ENCODE data around the gene LRRFIP1. TPM values are rescaled to one million over a fixed set of nuclear protein-coding genes. Genes with fewer than 3 reads are reported as not detected.
A peak's percentile ranks its signal among the peaks of the same experiment; 100 is the strongest.

Gene LRRFIP1
- total RNA-seq = 133 TPM

GRCh38 chr2:237627441-237628246 lies at the start of gene LRRFIP1:
Gene LRRFIP1, plus strand, starts transcription at chr2:237627587. Its CDS starts 58 bp downstream, at chr2:237627645.
- Histone ChIP-seq H3K4me3 (peak within 1 kb of the TSS; percentile 89 to 97), H3K27me3 (no peaks in the 10 kb centered on the region), H3K4me1 (peaks cover 22 to 52% of the 10 kb centered on the region in 2 donors), H3K9me3 (no peaks in the 10 kb centered on the region), H3K36me3 (no peaks in the 10 kb centered on the region), H3K27ac (peak within 1 kb of the TSS; percentile 94 to 99)
- intact Hi-C loops (cut with DNase I) = loop anchor here (1.0 kb wide), 1 partner anchor 27 kb away; no protein-coding TSS in a partner anchor
- peak in 1 of 3 experiments; percentile 20 for TF ChIP-seq CTCF (IDR thresholded peaks at IDR 0.05)
- peak in 1 of 2 donors; percentile 77 for DNase-seq (ENCODE audit: low spot score in 2 of 2)

- intact Hi-C loops (cut with DNase I) = no loop called here
Measured at GRCh38 chr2:237577956-237578870, 49.2 kb upstream of the LRRFIP1 start.

GRCh38 chr2:237581326-237581725 lies 46.1 kb upstream of the LRRFIP1 start:
- Histone ChIP-seq H3K27me3 (no peaks in the 10 kb centered on the region), H3K4me1 (peaks cover 6 to 10% of the 10 kb centered on the region in 2 donors), H3K9me3 (no peaks in the 10 kb centered on the region), H3K4me3 (peak overlapping the region in 1 of 2 donors; percentile 56), H3K36me3 (no peaks in the 10 kb centered on the region), H3K27ac (peak overlapping the region; percentile 82 to 87)
- intact Hi-C loops (cut with DNase I) = loop anchor here (1.0 kb wide), 1 partner anchor 163 kb away; no protein-coding TSS in a partner anchor
- TF ChIP-seq CTCF (IDR thresholded peaks at IDR 0.05) = no peak
- DNase-seq (ENCODE audit: low spot score in 2 of 2) = no peak

More at GRCh38 chr2:237577956-237578870, 49.2 kb upstream of the LRRFIP1 start:
- TF ChIP-seq CTCF (IDR thresholded peaks at IDR 0.05) = no peak
- Histone ChIP-seq H3K27ac (no peak overlapping the region), H3K9me3 (no peaks in the 10 kb centered on the region), H3K4me3 (no peak overlapping the region), H3K4me1 (peaks cover 6 to 13% of the 10 kb centered on the region in 2 donors), H3K27me3 (no peaks in the 10 kb centered on the region), H3K36me3 (no peaks in the 10 kb centered on the region)
- no peak for DNase-seq (ENCODE audit: low spot score in 2 of 2)

- DNase-seq (ENCODE audit: low spot score in 2 of 2) = peak in 1 of 2 donors; percentile 91
Measured at GRCh38 chr2:237581751-237582746, 45.3 kb upstream of the LRRFIP1 start.

More at GRCh38 chr2:237581751-237582746, 45.3 kb upstream of the LRRFIP1 start:
- peak; percentile 47 to 64 (median 63) for TF ChIP-seq CTCF (IDR thresholded peaks at IDR 0.05)
- Histone ChIP-seq H3K27me3 (no peaks in the 10 kb centered on the region), H3K9me3 (no peaks in the 10 kb centered on the region), H3K4me1 (peaks cover 6 to 10% of the 10 kb centered on the region in 2 donors), H3K36me3 (no peaks in the 10 kb centered on the region), H3K27ac (peak overlapping the region; percentile 82 to 87), H3K4me3 (peak overlapping the region in 1 of 2 donors; percentile 56)
- intact Hi-C loops (cut with DNase I) = loop anchor here (1.0 kb wide), 1 partner anchor 162 kb away; no protein-coding TSS in a partner anchor

Measured in ascending aorta (tissue), 2 donors.